Measurements from ENCODE around the gene CYP11A1. TPM values are rescaled to one million over a fixed set of nuclear protein-coding genes. Genes with fewer than 3 reads are reported as not detected.

Gene CYP11A1
- polyA plus RNA-seq, 3 donors from 2014 or later, result not detected

DNA sequence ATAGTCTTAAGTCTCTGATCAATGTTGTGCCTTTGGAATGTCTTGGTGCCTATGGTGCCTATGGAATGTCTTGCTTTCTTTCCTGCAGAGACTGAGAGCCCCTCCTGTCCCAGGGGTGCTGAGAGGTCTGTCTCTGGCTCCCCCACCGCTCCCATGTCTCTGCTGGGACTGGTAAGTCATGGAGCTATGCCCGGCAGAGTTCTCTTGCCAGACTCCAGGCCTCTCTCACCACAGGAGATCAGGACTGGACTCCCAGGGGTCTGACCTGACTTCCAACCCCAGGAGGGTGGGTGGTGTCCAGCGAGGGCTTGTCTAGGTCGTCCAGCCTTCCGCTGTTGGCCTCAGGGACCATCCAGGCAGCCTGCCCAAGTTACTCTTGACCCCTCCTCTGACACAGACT lies 14.0 kb upstream of the CYP11A1 start:
- Mint-ChIP-seq H3K27ac (no peak overlapping the region), H3K27me3 (ENCODE audit: low read depth in 3 of 3) (peaks cover 0 to 2% (median 0%) of the 10 kb centered on the region in 3 donors), H3K4me3 (no peak overlapping the region), H3K4me1 (peaks cover 8 to 12% of the 10 kb centered on the region in 2 donors), H3K36me3 (no peaks in the 10 kb centered on the region), H3K9me3 (peaks cover 0 to 1% (median 0%) of the 10 kb centered on the region in 6 donors)
- no peak for DNase-seq

- no peak overlapping the region for H3K4me3 Mint-ChIP-seq
- no peak overlapping the region for H3K27ac Mint-ChIP-seq
- H3K9me3 Mint-ChIP-seq, result peaks cover 0 to 1% (median 0%) of the 10 kb centered on the region in 6 donors
- DNase-seq, result no peak
- no peaks in the 10 kb centered on the region for H3K36me3 Mint-ChIP-seq
- peaks cover 8 to 12% of the 10 kb centered on the region in 2 donors for H3K4me1 Mint-ChIP-seq
- peaks cover 0 to 2% (median 0%) of the 10 kb centered on the region in 3 donors for H3K27me3 Mint-ChIP-seq (ENCODE audit: low read depth in 3 of 3)
These were observed 13.7 kb upstream of the CYP11A1 start for GRCh38 chr15:74381190-74381453.

- H3K27ac Mint-ChIP-seq, result no peak overlapping the region
- no peaks in the 10 kb centered on the region for H3K36me3 Mint-ChIP-seq
- peaks cover 0 to 1% (median 0%) of the 10 kb centered on the region in 6 donors for H3K9me3 Mint-ChIP-seq
- H3K27me3 Mint-ChIP-seq (ENCODE audit: low read depth in 3 of 3), result no peaks in the 10 kb centered on the region
- no peak overlapping the region for H3K4me3 Mint-ChIP-seq
- DNase-seq, result no peak
- H3K4me1 Mint-ChIP-seq, result peaks cover 8 to 12% of the 10 kb centered on the region in 2 donors
These were observed 13.1 kb upstream of the CYP11A1 start for GRCh38 chr15:74380361-74381189.

DNA sequence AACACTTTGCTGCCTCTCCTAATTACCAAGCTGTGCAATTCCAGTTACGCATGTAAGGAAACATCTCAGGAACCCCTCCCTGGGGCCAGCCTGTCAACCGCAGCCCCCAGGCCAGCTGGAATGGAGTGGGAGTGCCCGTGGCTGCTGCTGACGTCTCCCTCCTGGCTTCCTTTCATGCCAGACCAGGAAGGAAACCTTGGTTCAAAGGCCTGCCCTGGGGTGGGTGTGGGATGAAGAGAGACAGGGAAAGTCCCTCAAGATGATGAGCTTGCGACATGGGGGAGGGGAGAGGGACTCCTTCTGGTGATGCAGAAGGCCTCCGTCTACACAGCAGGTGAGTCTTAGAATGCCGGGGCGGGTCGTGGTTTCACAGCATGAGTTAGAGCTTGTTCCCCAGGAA lies 11.4 kb upstream of the CYP11A1 start:
- no peak for DNase-seq
- Mint-ChIP-seq H3K4me3 (no peak overlapping the region), H3K4me1 (peaks cover 12 to 13% of the 10 kb centered on the region in 2 donors), H3K9me3 (no peaks in the 10 kb centered on the region), H3K36me3 (no peaks in the 10 kb centered on the region), H3K27me3 (ENCODE audit: low read depth in 3 of 3) (no peaks in the 10 kb centered on the region), H3K27ac (no peak overlapping the region)

DNA sequence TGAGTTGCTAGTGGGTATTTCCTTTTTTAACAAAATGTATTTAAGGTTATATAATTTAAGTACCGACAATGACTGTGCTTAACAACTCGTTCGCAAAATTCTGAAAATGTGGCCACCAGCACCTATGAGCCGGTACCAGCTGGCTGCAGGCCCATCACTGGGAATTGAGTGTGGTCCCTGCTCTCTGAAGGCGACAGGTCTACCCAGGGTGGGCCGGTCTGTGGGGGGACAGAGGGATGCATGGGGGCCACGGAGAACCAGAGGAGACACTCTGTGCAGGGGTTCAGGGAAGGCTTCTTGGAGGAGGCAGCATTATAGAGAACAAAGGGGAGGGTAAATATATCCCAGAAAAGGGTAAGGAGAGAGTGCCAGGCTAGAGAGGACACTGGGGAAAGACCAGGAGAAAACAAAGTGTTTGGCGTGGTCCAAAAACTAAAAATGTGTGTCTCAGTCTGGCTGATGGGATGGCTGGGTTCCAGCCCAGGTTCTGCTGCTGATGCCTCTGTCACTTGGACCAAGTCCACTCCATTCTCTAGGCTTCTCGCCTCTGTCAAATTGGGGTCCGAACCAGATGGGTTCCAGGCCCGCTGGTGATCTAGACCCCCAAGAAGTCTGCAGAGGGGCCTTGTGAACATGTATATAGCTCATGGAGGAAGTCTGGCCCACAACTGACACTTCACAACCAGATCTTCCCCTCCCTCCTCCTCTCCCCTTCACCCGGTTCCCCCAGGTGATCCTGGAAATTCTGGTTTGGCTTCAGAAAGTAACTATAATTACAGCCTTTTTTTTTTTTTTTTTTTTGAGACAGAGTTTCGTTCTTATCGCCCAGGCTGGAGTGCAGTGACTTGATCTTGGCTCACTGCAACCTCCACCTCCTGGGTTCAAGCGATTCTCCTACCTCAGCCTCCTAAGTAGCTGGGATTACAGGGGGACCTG lies 10.7 kb upstream of the CYP11A1 start:
- DNase-seq, result no peak
- Mint-ChIP-seq H3K36me3 (no peaks in the 10 kb centered on the region), H3K4me1 (peaks cover 12% of the 10 kb centered on the region in 2 donors), H3K27me3 (ENCODE audit: low read depth in 3 of 3) (no peaks in the 10 kb centered on the region), H3K27ac (no peak overlapping the region), H3K9me3 (no peaks in the 10 kb centered on the region), H3K4me3 (no peak overlapping the region)

DNA sequence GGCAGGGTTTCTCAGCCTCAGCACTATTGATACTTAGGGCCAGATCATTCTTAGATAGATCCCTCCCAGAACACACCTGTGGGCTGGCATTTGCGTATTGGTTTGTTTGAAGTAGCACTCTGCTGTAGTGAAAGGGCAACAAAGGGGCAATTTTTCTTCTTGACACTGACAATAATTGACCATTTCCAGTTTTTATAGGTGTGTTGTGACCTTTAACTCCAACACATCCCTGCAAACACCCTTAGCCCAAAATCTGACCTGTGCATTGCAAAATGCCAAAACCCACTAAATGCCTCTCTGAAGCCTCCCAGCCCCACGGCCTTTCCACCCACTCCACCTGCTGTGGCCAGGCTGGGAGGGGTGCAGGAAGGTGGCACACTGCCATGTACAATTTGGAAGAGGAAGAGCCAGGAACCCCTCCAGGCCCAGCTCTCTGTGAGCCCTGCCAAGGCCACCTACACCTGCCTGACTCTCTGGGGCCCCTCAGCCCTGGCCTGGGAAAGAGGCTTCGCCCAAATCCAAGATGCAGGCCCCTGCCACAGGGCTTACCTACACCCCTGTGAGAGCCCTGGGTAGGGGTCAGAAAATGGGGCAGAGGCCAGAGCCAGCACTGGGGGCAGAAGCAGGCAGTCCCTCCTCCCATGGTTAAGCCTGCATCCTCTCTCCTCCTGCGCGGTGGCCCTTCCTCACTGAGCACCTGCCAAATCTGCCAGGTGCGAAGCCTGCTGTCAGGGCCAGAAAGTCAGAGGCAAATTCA lies 9.6 kb upstream of the CYP11A1 start:
- H3K27ac Mint-ChIP-seq, result no peak overlapping the region
- H3K4me1 Mint-ChIP-seq, result peaks cover 12% of the 10 kb centered on the region in 2 donors
- DNase-seq, result no peak
- no peaks in the 10 kb centered on the region for H3K27me3 Mint-ChIP-seq (ENCODE audit: low read depth in 3 of 3)
- no peak overlapping the region for H3K4me3 Mint-ChIP-seq
- H3K36me3 Mint-ChIP-seq, result no peaks in the 10 kb centered on the region
- no peaks in the 10 kb centered on the region for H3K9me3 Mint-ChIP-seq

DNA sequence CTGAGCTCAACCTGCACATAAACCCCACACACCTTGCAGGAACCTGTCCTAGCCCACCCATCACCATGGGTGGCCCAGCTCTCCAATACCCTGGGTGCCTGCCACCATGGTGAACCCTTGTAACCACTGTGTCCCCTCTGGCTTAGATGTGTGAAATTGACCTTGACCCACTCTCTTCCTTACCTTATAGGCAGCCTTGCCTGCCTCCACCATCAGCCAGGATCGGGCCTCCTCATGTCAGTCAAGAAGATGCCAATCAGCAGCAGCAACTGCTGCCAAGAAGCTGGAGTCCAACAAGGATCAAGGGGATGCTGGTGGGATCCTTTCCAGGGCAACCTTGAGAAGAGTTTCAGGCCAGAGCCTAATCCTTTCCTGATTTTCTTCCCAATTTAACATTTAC lies 8.8 kb upstream of the CYP11A1 start:
- Mint-ChIP-seq H3K27me3 (ENCODE audit: low read depth in 3 of 3) (no peaks in the 10 kb centered on the region), H3K27ac (no peak overlapping the region), H3K9me3 (no peaks in the 10 kb centered on the region), H3K4me1 (peaks cover 12% of the 10 kb centered on the region in 2 donors), H3K36me3 (no peaks in the 10 kb centered on the region), H3K4me3 (no peak overlapping the region)
- no peak for DNase-seq

GRCh38 chr15:74375303-74375693 lies 7.9 kb upstream of the CYP11A1 start:
- Mint-ChIP-seq H3K4me3 (peak overlapping the region; percentile 72 to 86 (median 78)), H3K9me3 (no peaks in the 10 kb centered on the region), H3K27ac (peak overlapping the region in 3 of 6 donors; percentile 22 to 72 (median 39)), H3K27me3 (ENCODE audit: low read depth in 3 of 3) (peaks cover 0 to 1% (median 0%) of the 10 kb centered on the region in 3 donors), H3K36me3 (no peaks in the 10 kb centered on the region), H3K4me1 (peaks cover 12% of the 10 kb centered on the region in 2 donors)
- peak; percentile 69 to 76 (median 70) for DNase-seq

GRCh38 chr15:74374648-74375302 lies 7.3 kb upstream of the CYP11A1 start:
- H3K4me1 Mint-ChIP-seq, result peaks cover 12% of the 10 kb centered on the region in 2 donors
- H3K9me3 Mint-ChIP-seq, result no peaks in the 10 kb centered on the region
- peak overlapping the region in 3 of 6 donors; percentile 39 to 72 (median 53) for H3K27ac Mint-ChIP-seq
- H3K4me3 Mint-ChIP-seq, result peak overlapping the region; percentile 78 to 86 (median 83)
- no peaks in the 10 kb centered on the region for H3K36me3 Mint-ChIP-seq
- H3K27me3 Mint-ChIP-seq (ENCODE audit: low read depth in 3 of 3), result peaks cover 0 to 1% (median 0%) of the 10 kb centered on the region in 3 donors
- DNase-seq, result no peak

DNA sequence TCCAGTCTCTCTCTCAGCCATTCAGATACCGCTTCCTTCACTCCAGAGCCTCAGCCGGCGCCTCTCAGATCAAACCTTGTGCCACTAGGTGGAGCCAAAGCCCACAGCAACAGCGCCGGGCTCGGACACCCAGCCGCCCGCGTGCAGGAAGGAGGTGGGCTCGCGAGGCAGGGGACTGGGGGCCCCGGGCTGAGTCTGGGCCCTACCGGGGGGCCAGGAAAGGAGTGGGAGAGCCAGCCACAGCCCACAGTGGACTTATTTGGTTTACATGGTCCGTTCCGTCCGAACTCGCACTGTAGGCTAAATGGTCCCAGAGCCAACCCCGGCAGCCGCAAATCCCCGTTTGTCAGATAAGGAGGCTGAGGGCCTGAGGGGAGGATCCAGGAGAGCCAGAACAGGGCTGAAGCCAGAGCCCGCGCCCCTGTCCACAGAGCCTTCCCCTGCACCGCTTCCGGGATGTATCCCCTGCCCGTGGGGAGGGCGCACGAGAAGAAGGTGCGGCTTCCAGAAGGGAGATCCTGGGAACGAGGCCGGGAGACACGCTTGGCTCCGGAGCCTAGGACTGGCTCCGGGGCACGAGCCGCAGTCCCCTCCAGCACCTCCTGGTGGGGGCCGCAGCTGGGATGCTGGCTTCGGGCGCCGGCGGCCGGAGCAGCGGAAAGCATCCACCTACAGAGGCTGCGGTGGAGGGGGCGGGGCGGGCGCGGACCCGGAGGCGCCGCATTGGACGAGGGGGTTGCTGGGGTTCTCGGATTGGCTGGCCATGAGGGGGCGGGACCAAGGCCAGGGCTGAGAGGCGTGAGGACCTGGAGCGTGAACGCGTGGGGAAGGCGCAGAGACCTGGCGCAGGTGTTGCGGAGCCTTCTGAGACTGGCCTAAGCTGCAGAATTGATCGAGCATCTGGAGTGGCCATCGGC lies 6.5 kb upstream of the CYP11A1 start:
- peak overlapping the region in 5 of 6 donors; percentile 21 to 76 (median 69) for H3K27ac Mint-ChIP-seq
- H3K27me3 Mint-ChIP-seq (ENCODE audit: low read depth in 3 of 3), result peaks cover 0 to 1% (median 0%) of the 10 kb centered on the region in 3 donors
- H3K36me3 Mint-ChIP-seq, result no peaks in the 10 kb centered on the region
- DNase-seq, result peak; percentile 87 to 92 (median 91)
- H3K4me3 Mint-ChIP-seq, result peak overlapping the region; percentile 78 to 86 (median 83)
- peaks cover 12% of the 10 kb centered on the region in 2 donors for H3K4me1 Mint-ChIP-seq
- H3K9me3 Mint-ChIP-seq, result no peaks in the 10 kb centered on the region

DNA sequence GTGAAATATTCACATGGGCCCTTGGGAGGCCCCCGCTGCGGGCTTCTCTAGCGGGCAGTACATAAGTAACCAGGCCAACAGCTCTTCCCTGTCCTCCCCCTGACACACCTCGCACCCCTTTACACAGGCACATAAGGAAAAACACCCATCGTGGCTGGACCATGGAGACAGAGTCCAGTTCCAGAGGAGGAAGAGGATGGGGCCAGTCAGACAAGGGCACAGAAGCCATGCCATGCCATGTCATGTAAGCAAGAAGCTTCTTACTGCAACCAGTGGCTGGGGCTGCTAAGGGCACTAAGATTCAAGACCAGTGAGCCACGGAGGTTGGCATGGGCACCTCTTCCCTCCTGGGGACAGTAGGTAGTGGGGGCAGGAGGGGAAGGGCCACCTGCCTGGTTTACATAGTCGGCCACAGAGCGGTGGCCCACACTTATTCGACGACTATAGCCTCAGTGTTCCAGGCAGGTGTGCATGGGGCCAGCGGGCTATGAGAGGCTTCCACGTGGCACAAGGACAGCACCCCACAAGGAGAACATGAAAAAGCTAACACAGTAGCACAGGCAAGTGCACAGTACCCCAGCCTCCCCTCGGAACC lies 5.7 kb upstream of the CYP11A1 start:
- H3K4me3 Mint-ChIP-seq, result peak overlapping the region; percentile 78 to 86 (median 83)
- peaks cover 12% of the 10 kb centered on the region in 2 donors for H3K4me1 Mint-ChIP-seq
- no peaks in the 10 kb centered on the region for H3K9me3 Mint-ChIP-seq
- no peaks in the 10 kb centered on the region for H3K36me3 Mint-ChIP-seq
- peak overlapping the region in 1 of 6 donors; percentile 26 for H3K27ac Mint-ChIP-seq
- DNase-seq, result no peak
- H3K27me3 Mint-ChIP-seq (ENCODE audit: low read depth in 3 of 3), result peaks cover 0 to 7% (median 1%) of the 10 kb centered on the region in 3 donors

GRCh38 chr15:74370471-74370870 lies 3.0 kb upstream of the CYP11A1 start:
- no peaks in the 10 kb centered on the region for H3K36me3 Mint-ChIP-seq
- H3K27me3 Mint-ChIP-seq (ENCODE audit: low read depth in 3 of 3), result peaks cover 2 to 15% (median 7%) of the 10 kb centered on the region in 3 donors
- H3K9me3 Mint-ChIP-seq, result no peaks in the 10 kb centered on the region
- H3K27ac Mint-ChIP-seq, result no peak overlapping the region
- no peak overlapping the region for H3K4me3 Mint-ChIP-seq
- DNase-seq, result no peak
- H3K4me1 Mint-ChIP-seq, result peaks cover 11 to 12% of the 10 kb centered on the region in 2 donors
